Stomach (tissue), 9 donors: Measurements from ENCODE around the gene GPBP1L1. TPM values are rescaled to one million over a fixed set of nuclear protein-coding genes. Genes with fewer than 3 reads are reported as not detected.
A peak's percentile ranks its signal among the peaks of the same experiment; 100 is the strongest.

Source experiments
- DNase-seq, 2 donors: peaks; one replicate each; pipeline versions ENCODE4 v3.0.0 to v3.0.0-alpha.2; 2013 to 2019
- H3K27ac ChIP-seq, 5 donors: fragments of 200-600 bp in 4 of 5; sonication (generic) in 4 of 5; one replicate each; pipeline ENCODE4 v1.5.1; 2013 to 2019; ENCODE audit warnings: mild to moderate bottlenecking in 1 of 5, moderate library complexity in 1 of 5
- H3K27me3 ChIP-seq, 3 donors: fragments of 200-600 bp; sonication (generic); one replicate each; pipeline ENCODE4 v1.5.1; 2017 to 2019; ENCODE audit warnings: mixed run types in 1 of 3
- H3K36me3 ChIP-seq, 4 donors: fragments of 200-600 bp; sonication (generic); 1 replicate in 3 of 4; 2 replicates in 1 of 4; pipeline ENCODE4 v1.5.1; 2016 to 2019
- H3K4me1 ChIP-seq, 4 donors: fragments of 200-600 bp; sonication (generic); one replicate each; pipeline ENCODE4 v1.5.1; 2016 to 2019
- H3K4me3 ChIP-seq, 4 donors: fragments of 200-600 bp; sonication (generic) in 3 of 4; one replicate each; pipeline ENCODE4 v1.5.1; 2016 to 2019; ENCODE audit warnings: mild to moderate bottlenecking in 1 of 4
- H3K9me3 ChIP-seq, 4 donors: fragments of 200-600 bp; sonication (generic); one replicate each; pipeline ENCODE4 v1.5.1; 2016 to 2019
- EP300 ChIP-seq: sonication (generic); formaldehyde crosslinking; IDR thresholded peaks from one replicate; pipeline ENCODE4 v1.6.1; 2017; ENCODE audit warnings: antibody characterized with exemption
- POLR2A ChIP-seq, 4 donors: fragments of 450-650 bp; IDR thresholded peaks; one replicate each; pipeline ENCODE4 v1.6.1; 2016; ENCODE audit warnings: antibody characterized with exemption in 4 of 4, control low read depth in 2 of 4, mild to moderate bottlenecking in 1 of 4, moderate library complexity in 1 of 4
- POLR2AphosphoS5 ChIP-seq, 3 donors: sonication (generic); formaldehyde crosslinking; IDR thresholded peaks; one replicate each; pipeline ENCODE4 v1.6.1; 2016; ENCODE audit warnings: antibody characterized with exemption in 3 of 3
- WGBS, 5 donors: extraction: QIAGEN DNeasy Blood & Tissue Kit in 3 of 5; methylation state at CpG; one replicate each; pipeline versions ENCODE4 v1.1.5 to v1.1.7; 2013 to 2018; 5-methylcytosine and 5-hydroxymethylcytosine counted together
- intact Hi-C: fragments of 100-400 bp; cut with DNase I; formaldehyde crosslinking; loops from one replicate; pipeline ENCODE4 v1.15.1; 2023; ENCODE audit warnings: low total_unique reads
- polyA plus RNA-seq, 3 donors: library from polyadenylated mRNA; stranded (reverse); fragments of 200-250 nt; gene quantifications; one replicate each; pipeline ENCODE4 v1.2.3, GENCODE V29; 2013
- total RNA-seq, 5 donors: library from RNA; depleted of rRNA; stranded (reverse); fragments of >200 nt; gene quantifications; one replicate each; pipeline versions ENCODE4 v1.1.0 to v1.2.3, GENCODE V29; 2014 to 2016
- TF ChIP-seq, protein P1 (sequence below), 7 experiments: fragments of 450-650 bp in 4 of 7; fragments of 200-600 bp in 3 of 7; sonication (generic) in 3 of 7; IDR thresholded peaks; one replicate each; pipeline ENCODE4 v1.5.1; 2016 to 2019; ENCODE audit warnings: antibody characterized with exemption in 7 of 7, control low read depth in 2 of 7, mild to moderate bottlenecking in 1 of 7
- donor health status: healthy with polysubstance abuse.
- donor health status: Bipolar disorder and iron deficiency.
- donor health status: healthy.

GPBP1L1 gene
- total and polyA plus RNA-seq, 8 donors: 40.1 to 346 (median 103) TPM

DNA sequence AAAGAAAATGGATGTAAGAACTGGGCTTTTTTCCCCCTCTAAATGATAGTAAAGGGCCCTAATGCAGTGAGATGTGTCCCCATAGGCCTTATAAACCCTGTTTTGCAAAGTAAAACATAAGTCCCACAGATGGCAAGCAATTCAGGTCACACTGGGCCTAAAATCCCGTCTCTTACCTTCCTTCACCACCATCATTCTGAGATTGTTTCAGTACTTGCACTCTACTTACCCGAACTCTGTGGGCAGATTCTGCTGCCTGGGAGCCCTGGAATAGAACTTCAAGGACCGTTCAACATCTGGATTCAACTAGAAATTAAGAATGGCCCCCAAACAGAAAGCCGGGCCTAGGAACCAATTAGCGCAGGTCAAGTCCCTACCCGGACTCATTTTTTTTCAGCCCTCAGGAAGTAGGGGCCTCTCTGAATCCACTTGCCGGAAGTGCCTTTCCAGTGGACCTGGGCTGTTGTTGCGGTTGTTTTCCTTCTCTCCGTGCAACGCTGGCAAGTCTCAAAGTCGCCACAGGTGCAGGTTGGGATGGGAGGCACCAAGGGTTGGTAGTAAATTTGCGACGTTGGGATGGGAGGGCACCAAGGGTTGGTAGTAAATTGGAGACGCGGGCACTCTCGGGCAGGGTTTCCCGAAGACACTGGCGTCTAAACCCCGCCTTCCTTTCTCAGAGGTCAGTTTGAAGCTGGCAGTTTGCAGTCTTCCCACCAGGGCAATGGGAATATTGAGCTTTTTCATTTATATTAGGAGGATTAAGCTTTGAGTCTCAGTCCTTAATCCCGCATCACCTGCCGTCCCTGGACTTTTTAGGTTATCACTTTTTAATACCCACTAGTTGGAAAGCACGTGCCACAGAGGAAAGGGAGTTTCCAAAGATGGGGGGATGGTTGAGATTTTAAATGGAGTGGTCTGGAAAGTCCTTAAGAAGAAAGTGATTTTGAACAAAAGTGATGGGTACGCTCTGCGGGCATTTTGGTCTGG lies 1.7 kb upstream of the GPBP1L1 start, which contains the start of gene TMEM69:
TSS of gene TMEM69 (plus strand) at position 428 of the 987 bp plus-strand sequence. CDS start 2,888 bp downstream, outside the sequence.
- Histone ChIP-seq H3K27ac (peak within 1 kb of the TSS; percentile 94 to 99 (median 96)), H3K36me3 (peaks cover 0 to 23% (median 20%) of the 10 kb centered on the region in 4 donors), H3K4me3 (peak within 1 kb of the TSS; percentile 81 to 99 (median 92)), H3K9me3 (no peaks in the 10 kb centered on the region), H3K4me1 (peaks cover 25 to 48% (median 41%) of the 10 kb centered on the region in 4 donors), H3K27me3 (no peaks in the 10 kb centered on the region)
- intact Hi-C loops: no loop called here
- WGBS, 5 donors: 0 to 2% (median 2%) methylated on average over 22 to 24 of the region's 24 CpGs
- DNase-seq: peak; percentile 70 to 95
- no peak for TF ChIP-seq EP300
- TF ChIP-seq POLR2AphosphoS5 (IDR thresholded peaks at IDR 0.05): peak; percentile 32 to 84 (median 36)
- TF ChIP-seq, protein P1, sequence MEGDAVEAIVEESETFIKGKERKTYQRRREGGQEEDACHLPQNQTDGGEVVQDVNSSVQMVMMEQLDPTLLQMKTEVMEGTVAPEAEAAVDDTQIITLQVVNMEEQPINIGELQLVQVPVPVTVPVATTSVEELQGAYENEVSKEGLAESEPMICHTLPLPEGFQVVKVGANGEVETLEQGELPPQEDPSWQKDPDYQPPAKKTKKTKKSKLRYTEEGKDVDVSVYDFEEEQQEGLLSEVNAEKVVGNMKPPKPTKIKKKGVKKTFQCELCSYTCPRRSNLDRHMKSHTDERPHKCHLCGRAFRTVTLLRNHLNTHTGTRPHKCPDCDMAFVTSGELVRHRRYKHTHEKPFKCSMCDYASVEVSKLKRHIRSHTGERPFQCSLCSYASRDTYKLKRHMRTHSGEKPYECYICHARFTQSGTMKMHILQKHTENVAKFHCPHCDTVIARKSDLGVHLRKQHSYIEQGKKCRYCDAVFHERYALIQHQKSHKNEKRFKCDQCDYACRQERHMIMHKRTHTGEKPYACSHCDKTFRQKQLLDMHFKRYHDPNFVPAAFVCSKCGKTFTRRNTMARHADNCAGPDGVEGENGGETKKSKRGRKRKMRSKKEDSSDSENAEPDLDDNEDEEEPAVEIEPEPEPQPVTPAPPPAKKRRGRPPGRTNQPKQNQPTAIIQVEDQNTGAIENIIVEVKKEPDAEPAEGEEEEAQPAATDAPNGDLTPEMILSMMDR (IDR thresholded peaks at IDR 0.05): peak in 1 of 7 experiments; percentile 11
- no peak for TF ChIP-seq POLR2A (IDR thresholded peaks at IDR 0.05)

GRCh38 chr1:45687014-45687753 lies 851 bp upstream of the GPBP1L1 start:
- Histone ChIP-seq H3K27ac (peak overlapping the region; percentile 94 to 99 (median 96)), H3K27me3 (no peaks in the 10 kb centered on the region), H3K4me3 (peak overlapping the region; percentile 81 to 99 (median 92)), H3K36me3 (peaks cover 0 to 14% (median 12%) of the 10 kb centered on the region in 4 donors), H3K4me1 (peaks cover 32 to 57% (median 49%) of the 10 kb centered on the region in 4 donors), H3K9me3 (no peaks in the 10 kb centered on the region)
- peak; percentile 98 to 100 for DNase-seq
- intact Hi-C loops: no loop called here
- peak; percentile 75 to 96 (median 96) for TF ChIP-seq POLR2AphosphoS5 (IDR thresholded peaks at IDR 0.05)
- TF ChIP-seq EP300: no peak
- peak in 2 of 4 donors; percentile 16 to 60 for TF ChIP-seq POLR2A (IDR thresholded peaks at IDR 0.05)
- WGBS, 5 donors: 0 to 1% (median 0%) methylated on average over 30 to 44 of the region's 44 CpGs

GRCh38 chr1:45686015-45686287 lies 382 bp downstream of the GPBP1L1 start:
- no peaks in the 10 kb centered on the region for H3K27me3 ChIP-seq
- peak overlapping the region; percentile 94 to 99 (median 96) for H3K27ac ChIP-seq
- TF ChIP-seq POLR2A (IDR thresholded peaks at IDR 0.05): no peak
- no peak for TF ChIP-seq EP300
- TF ChIP-seq, protein P1 (IDR thresholded peaks at IDR 0.05): no peak
- H3K9me3 ChIP-seq: no peaks in the 10 kb centered on the region
- peaks cover 42 to 69% (median 57%) of the 10 kb centered on the region in 4 donors for H3K4me1 ChIP-seq
- DNase-seq: peak; percentile 80 to 85
- peaks cover 0 to 2% (median under 1%) of the 10 kb centered on the region in 4 donors for H3K36me3 ChIP-seq
- intact Hi-C loops: no loop called here
- peak overlapping the region; percentile 81 to 99 (median 92) for H3K4me3 ChIP-seq
- 0 to 1% (median 0%) methylated on average over 24 to 27 of the region's 27 CpGs for WGBS, 5 donors

DNA sequence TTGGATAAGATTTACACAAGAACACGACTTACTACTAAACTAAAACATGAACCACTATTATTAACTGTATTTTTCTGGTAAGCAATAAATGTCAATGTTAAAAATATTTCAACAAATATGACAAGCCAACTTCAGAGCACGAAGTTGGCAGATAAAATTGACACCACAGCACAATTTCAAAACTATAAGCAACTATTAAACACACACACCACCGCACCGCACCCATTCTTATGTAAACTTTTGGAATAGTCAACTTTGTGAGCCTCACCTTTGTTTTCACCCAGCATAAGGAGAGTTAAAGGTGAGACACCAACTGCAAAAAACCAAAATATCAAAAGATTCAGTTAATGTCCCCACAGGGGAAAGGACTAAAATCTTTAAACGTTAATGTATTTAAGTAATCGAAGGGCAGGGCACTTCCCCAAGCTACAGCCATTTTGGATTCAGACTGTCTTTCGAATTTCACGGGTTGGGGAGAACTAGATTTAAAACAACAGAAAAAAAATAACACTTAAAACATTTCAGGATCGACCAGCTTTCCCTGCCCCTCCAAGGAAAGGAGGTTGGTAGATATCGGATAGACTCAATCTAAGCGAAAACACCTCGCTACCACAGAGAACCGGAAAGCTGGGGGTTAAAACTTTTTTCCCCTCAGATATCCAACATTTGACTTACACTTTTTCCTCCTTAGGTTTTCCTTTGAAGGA lies 872 bp downstream of the GPBP1L1 start:
- no peak for TF ChIP-seq POLR2A (IDR thresholded peaks at IDR 0.05)
- no peak for TF ChIP-seq EP300
- no peak for TF ChIP-seq POLR2AphosphoS5 (IDR thresholded peaks at IDR 0.05)
- TF ChIP-seq, protein P1 (IDR thresholded peaks at IDR 0.05): no peak
- H3K36me3 ChIP-seq: no peaks in the 10 kb centered on the region
- H3K9me3 ChIP-seq: no peaks in the 10 kb centered on the region
- H3K4me1 ChIP-seq: peaks cover 46 to 74% (median 61%) of the 10 kb centered on the region in 4 donors
- WGBS, 5 donors: 0 to 1% (median 1%) methylated on average over 13 of the region's 13 CpGs
- peak in 1 of 2 donors; percentile 64 for DNase-seq
- intact Hi-C loops: no loop called here
- H3K27ac ChIP-seq: peak overlapping the region; percentile 94 to 99 (median 96)
- no peaks in the 10 kb centered on the region for H3K27me3 ChIP-seq
- H3K4me3 ChIP-seq: peak overlapping the region; percentile 81 to 99 (median 92)
